Measurements from ENCODE around the gene BMI1.

Gene BMI1

DNA sequence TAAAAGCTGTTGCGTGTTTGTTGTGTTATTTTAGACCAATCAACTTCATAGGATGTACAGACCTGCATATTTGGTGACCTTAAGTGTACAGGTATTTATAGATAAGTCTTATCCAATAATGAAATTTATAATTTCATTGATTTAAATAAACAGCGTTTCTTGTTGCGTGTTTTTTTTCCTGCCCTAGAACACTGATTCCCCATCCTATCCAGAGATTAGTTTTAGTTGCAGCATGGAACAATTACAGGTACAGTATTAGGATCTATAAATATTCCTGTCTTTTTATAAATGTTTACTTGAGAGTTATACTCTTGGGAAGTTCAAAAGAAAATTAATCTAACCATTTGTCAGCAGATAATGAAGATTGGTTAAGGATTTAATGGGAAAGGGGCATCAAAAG is 2.1 kb upstream of the BMI1 start:
- DNase-seq (ENCODE audit: extremely low spot score, insufficient read length, low read depth) (no peak), FAIRE-seq (no peak)

DNA sequence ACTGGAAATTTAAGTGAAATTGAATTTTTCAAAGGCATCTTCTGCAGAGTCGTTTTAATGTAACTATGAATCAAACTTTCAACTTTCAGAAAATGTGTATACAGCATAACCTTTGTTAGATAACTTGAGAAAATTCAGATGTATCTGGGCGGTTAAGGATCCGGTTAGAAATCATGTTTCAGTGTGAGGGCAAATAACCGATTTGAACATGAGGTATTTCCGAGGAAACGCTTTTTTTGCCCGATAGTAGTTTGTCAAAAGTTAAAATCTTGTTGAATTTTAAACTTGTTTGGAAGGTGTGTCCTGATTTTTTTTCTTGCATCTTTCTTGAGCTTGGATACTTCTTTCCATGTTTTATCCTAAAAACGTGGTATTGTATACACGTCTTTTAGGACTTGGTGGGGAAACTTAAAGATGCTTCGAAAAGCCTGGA is 1.3 kb upstream of the BMI1 start:
- FAIRE-seq (no peak), DNase-seq (ENCODE audit: extremely low spot score, insufficient read length, low read depth) (no peak)

DNA sequence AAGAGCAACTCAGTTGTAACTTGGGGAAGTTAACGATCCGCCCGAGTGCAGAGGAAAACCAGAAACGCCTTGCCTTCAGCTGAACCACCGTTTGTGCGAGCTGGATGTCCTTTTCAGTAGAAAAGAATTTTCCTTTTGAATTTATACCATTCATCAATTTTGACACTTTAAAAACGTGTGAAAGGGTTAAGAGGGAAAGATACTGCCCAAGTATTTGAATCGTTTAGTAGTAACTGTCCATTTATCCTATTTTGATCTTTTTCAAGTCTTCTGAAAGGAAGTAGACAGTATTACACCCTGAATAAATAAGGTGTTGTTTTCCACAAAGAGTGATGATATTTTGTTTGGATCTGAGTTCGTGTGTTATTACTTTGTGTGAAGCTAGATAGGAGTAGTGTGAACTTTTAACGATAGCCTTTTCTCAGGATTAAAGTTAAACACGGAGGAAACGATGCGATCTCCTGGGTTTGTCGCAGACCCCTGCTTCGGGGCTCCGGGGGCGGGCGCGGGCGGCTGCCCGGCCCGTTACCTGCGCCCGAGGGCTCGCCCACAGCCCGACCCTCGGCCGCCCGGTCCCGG is 830 bp upstream of the BMI1 start:
- DNase-seq (ENCODE audit: extremely low spot score, insufficient read length, low read depth) (no peak), FAIRE-seq (peak; percentile 56)

DNA sequence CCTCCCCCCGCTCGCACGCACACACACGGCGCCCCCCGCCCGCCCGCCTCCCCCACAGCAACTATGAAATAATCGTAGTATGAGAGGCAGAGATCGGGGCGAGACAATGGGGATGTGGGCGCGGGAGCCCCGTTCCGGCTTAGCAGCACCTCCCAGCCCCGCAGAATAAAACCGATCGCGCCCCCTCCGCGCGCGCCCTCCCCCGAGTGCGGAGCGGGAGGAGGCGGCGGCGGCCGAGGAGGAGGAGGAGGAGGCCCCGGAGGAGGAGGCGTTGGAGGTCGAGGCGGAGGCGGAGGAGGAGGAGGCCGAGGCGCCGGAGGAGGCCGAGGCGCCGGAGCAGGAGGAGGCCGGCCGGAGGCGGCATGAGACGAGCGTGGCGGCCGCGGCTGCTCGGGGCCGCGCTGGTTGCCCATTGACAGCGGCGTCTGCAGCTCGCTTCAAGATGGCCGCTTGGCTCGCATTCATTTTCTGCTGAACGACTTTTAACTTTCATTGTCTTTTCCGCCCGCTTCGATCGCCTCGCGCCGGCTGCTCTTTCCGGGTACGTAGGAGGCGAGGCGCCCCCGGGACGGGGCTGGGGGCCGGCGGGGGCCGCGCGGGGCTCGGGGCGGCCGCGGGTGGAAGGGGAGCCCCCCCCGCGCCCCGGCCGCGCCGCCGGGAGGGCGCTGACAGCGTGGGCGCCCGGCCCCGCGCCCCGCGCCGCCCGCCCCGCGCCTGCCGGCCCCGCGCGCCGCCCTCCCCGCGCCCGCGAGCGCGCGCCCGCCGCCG is 441 bp downstream of the BMI1 start:
- no peak for DNase-seq (ENCODE audit: extremely low spot score, insufficient read length, low read depth)
- peak; percentile 68 for FAIRE-seq

- no peak for DNase-seq (ENCODE audit: extremely low spot score, insufficient read length, low read depth)
- FAIRE-seq, result peak; percentile 24
Measured at GRCh38 chr10:22321924-22322640, 1.2 kb downstream of the BMI1 start.

DNA sequence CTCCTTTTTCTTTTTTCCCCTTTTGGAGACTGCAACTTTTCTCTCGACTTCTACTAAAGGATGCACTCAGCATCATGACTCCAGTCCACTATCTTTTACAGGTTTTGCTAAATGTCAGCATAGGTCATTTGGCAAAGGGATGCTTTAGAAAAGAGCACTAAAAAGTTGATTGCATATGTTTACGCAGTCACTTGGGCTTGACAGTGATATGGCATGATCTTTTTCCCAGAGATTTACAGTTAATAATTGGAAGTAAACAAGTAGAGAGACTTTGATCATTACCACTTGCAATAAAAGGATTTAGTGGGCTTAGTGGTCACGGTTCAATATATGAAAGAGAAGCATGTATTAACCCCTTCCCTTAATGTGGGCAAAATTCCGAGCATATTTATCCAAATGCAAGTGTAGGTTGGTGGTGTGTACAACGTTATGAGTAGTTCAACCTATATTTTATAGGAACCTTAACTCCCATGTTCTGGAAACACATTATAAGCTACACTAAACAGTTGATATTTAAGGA is 1.8 kb downstream of the BMI1 start:
- no peak for DNase-seq (ENCODE audit: extremely low spot score, insufficient read length, low read depth)
- FAIRE-seq, result no peak

GRCh38 chr10:22323538-22324305 is 2.8 kb downstream of the BMI1 start:
- peak; percentile 26 for FAIRE-seq
- DNase-seq (ENCODE audit: extremely low spot score, insufficient read length, low read depth), result no peak

- no peak for DNase-seq (ENCODE audit: extremely low spot score, insufficient read length, low read depth)
- FAIRE-seq, result peak; percentile 46
Measured at GRCh38 chr10:22324413-22324812, 3.5 kb downstream of the BMI1 start.

DNA sequence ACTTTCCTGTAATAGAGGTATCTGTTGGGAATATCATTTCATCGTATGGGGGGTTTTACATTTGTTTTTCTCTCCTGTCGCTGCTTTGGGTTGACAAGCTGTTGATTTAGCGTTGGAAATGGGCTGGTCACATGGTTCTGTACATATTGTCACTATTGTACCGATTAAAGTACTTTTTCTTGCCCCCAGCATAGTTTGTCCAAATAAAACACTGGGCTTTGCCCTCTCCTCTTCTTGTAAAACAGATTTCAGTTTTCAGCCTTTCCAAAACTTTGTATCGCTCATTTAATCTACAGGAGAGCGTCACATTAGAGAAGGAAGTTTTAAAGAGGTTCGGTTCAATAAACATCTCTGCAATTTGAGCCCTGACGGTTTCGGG is 4.0 kb downstream of the BMI1 start:
- FAIRE-seq, result peak; percentile 67

GRCh38 chr10:22325272-22326144 is 4.6 kb downstream of the BMI1 start:
- no peak for FAIRE-seq
- no peak for DNase-seq (ENCODE audit: extremely low spot score, insufficient read length, low read depth)

More for the DNA sequence above, 4.0 kb downstream of the BMI1 start:
- DNase-seq (ENCODE audit: extremely low spot score, insufficient read length, low read depth), result no peak

DNA sequence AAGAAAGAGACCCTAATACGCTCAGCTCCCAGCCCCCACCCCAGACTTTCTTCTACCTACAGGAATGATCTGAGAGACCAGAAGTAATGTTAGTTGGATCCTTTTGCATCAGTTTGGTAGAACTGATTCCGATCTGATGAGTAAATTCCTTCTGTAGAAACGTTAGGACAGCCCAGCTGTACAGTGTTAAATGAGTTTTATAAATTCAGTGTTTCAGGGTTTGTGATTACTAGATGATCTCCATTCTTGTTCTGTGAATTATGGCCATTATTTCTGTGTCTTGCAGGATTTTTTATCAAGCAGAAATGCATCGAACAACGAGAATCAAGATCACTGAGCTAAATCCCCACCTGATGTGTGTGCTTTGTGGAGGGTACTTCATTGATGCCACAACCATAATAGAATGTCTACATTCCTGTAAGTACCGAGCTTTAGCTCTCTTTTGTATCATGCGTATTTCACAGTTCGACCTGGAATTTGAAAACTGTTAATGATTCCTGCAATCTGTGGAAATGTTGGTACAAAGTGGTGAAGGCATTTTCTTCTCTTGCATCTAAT is 5.3 kb downstream of the BMI1 start:
- FAIRE-seq, result no peak
- no peak for DNase-seq (ENCODE audit: extremely low spot score, insufficient read length, low read depth)

DNA sequence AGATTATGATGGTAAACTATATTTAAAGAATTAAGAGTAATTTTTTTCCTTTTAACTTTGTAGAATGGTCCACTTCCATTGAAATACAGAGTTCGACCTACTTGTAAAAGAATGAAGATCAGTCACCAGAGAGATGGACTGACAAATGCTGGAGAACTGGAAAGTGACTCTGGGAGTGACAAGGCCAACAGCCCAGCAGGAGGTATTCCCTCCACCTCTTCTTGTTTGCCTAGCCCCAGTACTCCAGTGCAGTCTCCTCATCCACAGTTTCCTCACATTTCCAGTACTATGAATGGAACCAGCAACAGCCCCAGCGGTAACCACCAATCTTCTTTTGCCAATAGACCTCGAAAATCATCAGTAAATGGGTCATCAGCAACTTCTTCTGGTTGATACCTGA is 8.3 kb downstream of the BMI1 start:
- FAIRE-seq, result no peak

GRCh38 chr10:22332116-22332692 is 11.3 kb downstream of the BMI1 start:
- FAIRE-seq, result peak; percentile 21
- DNase-seq (ENCODE audit: extremely low spot score, insufficient read length, low read depth), result no peak

More for the DNA sequence above, 8.3 kb downstream of the BMI1 start:
- DNase-seq (ENCODE audit: extremely low spot score, insufficient read length, low read depth), result no peak

DNA sequence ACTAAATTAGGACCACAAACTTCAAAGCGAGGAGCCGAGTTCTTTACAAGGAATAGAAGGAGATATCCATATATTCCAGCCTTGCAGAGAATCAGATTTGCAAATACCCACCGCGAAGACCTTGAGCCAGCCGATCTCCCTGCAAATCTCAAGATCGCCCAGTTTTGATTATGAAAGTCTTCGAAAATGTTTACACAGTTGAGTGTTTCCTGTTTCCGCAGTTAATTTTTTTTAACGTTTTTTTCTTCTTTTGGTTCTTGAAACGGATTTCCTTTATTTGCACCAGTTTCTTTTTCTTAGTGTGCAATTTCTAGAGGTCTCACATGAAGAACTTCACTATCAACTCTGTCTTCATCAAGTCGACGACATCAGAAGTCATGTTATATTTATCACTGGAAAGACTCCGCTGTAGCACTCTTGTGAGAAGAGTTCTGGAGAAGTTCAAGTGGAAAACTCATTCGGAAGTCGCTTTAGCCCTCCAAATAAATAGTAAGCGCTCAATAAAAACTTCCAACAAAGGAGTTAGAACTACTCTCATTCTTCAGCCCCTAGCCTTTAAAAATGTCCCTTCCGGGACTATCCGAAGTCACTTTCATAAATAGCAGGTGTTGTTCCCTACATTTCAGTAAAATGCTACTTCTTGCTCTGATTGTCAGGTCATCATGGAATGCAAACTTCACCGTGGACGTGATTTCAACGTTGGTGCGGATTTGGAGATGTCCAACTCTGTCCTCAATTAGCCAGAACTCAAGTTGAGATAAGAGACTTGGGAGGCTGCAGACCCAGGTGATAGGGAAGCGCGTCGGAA is 12.5 kb downstream of the BMI1 start:
- no peak for DNase-seq (ENCODE audit: extremely low spot score, insufficient read length, low read depth)
- peak; percentile 60 for FAIRE-seq

DNA sequence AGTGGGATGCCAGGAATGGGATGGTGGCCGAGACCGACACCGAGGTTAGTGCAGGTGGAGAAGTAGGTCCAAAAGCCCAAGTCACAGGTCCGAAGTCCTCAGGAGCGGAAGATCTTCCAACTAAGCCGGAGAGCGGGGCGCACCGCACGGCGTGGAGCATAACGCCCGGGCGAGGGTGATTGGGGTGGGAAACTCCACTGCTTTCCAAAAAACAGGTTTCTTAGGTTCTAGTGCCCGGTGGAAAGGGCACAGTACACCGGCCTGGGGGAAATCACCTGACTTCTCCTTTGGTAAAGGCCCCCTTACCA is 13.0 kb downstream of the BMI1 start:
- DNase-seq (ENCODE audit: extremely low spot score, insufficient read length, low read depth) (no peak), FAIRE-seq (no peak)

DNA sequence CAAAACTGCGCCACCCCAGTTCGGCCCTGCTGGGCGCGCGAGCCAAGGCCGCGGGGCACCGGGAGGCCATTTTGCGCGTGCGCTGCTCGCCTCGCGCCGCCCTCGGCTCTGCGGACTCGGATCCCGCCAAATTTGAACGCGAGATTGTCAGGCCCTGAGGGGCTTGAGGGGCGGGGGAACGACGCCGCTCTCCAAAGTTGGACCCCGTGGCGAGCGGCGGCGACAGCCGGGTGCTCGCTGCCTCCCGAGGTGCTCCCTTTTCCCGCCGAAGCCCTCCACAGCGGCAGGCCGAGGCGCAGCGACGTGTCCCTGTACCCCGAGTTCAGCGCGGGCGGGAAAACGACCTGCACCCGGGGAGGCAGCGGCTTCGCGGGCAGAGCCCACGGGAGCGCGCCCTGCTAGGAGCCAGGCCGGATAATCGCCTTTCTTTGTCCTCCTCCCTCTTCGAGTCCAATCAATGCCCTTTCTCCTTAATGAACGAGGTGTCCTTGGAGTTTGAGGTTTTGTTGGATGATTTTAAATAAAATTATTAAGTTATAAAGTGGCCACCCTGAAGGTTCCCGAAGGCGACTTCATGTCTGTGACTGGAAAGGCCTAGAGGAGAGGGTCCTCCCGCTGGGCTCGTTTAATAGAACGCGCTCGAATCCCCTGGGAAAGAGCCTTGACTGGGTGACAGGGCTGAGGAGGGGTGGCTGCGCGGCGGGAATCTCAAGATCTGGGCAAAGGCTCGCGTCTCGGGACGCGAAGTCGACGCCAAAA is 13.7 kb downstream of the BMI1 start:
- FAIRE-seq (no peak), DNase-seq (ENCODE audit: extremely low spot score, insufficient read length, low read depth) (no peak)

- FAIRE-seq, result peak; percentile 86
- no peak for DNase-seq (ENCODE audit: extremely low spot score, insufficient read length, low read depth)
Measured at GRCh38 chr10:22335173-22335933, 14.5 kb downstream of the BMI1 start.

Measured in GM18507 (cell line).